Cerebellar cortex (tissue), 1 donor: ENCODE results near the gene ADAP1.
A peak's percentile ranks its signal among the peaks of the same experiment; 100 is the strongest.
"Not testable (repeated sequence)": the region's sequence is repeated elsewhere in the genome, so short reads cannot be mapped to it uniquely, and the experiment has no call there.

Source experiments
- DNase-seq: peaks from one replicate; pipeline ENCODE4 v3.0.0-alpha.2; 2015; ENCODE audit warnings: low spot score

ADAP1 gene

DNA sequence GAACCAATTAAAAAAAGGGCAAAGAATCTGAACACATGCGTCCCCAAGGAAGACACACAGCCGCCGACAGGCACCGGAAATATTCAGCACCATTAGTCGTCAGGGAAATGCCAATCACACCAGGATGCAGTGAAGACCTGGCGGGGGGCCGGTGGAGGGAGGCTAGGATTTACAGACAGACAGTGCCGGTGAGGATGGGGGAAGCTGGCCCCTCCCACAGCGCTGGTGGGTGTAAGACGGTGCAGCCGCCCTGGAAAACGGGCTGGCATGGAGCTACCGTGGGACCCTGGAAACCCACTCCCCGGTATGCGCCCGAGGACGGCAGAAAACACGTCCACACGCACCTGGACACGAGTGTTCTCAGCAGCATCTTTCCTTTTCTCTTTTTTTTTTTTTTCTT is 4.8 kb upstream of the ADAP1 start:
- DNase-seq, result no peak

DNA sequence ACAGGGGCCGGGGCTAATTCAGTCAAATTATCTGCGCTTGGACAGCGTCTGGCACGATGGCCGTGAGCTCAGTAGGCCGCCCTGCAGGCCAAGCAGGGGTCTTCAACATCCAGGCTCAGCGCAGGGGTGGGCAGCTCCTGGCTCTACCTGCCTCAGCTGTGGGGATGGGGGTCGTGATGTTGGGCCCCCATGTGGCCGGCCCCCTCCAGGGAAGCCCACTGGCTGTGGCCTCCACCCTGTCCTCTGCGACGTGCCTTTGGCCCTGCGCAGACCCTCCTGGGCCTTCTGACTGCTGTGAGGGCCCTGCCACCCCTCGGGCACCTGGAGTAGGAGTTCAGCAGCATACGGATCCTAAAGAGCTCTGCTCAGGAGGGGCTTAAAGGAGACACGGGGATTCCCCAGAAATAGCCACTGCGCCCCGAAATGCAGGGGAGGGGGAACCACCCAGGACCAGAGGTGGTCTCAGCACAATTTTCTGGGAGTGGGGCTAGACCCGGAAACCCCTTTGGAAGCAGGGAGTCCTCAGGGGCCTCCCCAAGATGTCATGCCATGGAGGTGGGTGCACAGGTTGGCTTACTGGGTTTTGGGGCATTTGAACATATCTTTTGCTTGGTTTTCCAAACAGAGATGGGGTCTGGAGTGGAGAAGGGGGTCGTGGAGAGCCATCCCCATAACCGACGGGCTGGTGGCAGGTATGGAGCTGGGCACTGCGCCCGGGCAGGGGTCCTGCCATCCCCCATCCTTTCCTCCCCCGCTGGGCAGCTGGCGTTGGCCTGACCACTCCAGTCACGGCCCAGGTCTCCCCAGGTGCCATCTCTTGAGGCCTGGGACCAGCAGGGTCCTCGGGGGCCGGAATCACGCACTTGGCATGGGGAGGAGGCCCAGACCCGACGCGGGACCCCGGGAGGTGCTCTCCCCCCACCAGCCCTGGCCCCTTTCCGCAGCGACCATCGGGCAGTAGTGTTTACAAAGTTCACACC is 4.0 kb upstream of the ADAP1 start:
- DNase-seq, result no peak

DNA sequence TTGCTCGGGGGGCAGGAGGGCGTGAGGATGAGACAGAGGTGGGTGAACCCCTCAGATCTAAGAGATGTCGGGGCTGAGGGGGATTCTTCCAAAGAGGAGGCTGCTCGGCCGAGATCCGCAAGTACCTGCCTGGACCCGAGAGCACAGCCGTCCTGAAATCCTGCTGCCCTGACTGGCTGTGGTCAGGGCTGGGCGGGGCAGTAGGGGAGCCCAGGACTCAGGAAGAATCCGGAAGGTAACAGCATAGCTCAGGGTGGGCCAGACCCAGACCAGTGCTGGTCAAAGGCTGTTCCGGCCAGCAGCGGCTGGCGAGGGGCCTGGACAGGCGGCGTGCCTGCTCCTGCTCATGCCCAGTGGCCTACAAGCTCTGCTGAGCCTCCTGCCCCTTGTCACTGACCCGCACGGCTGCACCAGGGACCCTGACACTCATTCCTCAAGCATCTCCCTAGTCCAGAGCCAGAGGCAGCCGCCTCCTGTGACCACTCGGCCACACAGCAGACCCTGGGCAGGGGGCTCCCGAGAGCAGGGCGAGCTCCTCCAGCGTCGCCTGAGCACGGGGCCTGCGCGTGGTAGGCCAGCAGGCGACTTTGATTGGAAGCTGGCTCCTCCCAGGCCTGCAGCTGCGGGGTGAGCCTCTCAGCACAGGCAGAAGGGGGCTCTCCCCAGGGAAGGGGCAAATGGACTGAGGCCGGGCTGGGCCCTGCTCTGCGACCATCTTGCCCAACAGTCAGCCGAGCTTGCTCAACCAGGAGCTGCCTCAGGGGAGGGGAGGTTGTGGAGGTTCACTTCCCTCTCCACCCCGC is 3.1 kb upstream of the ADAP1 start:
- no peak for DNase-seq

DNA sequence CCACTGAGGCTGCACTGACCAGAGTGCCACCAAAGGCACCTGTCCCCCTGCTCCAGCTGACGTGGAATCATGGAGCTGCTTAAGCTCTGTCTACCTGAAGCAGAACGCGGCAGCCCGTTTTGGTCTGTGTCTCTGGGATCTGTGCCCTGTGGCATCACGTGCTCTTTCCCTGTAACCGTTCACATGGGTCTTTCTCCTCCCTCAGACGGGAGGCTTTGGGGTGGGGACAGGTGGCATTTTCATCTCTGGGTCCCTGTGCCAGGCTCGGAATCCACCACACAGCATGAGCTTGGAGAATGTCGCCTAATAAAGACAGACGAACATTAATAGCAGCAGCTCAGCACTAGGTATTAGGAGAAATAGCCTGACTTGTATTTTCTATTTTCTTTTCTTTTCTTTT is 1.6 kb upstream of the ADAP1 start:
- DNase-seq, result peak; percentile 95

DNA sequence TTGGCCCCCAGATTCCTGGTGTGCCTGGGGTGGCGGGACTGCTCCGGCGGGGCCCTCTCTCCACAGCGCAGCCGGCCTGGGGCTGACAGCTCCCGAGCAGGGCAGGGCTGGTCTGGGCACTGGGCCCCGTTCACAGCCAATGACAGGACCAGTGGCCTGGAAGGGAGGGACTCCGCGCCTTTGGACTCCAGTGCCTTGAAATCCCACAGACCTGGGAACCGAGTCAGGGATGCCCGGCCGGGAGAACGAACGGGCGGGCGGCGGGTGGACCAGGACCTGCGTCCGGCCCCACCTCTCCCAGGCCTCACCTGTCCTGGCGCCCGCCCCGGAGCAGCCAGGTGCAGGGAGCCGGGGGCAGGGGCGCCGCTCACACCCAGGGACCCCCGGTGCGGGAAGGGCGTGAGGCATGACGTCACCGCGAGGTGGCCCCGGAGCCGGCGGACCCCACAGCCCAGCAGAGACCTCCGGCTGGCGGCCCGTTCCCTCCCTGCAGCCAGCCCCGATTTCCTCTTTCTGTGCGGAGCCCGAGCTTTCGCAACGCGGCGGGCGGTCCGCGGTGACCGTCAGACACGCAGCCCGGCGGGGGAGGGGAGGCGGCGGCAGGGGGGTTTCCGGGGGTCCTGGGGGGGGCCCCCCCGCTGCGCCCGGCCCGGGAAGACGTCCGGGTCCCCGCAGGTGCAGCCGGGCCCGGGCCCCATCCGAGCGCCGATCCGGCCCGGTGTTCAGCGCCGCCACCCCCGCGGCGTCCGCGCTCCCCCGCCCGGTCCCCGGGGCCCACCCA is 743 bp downstream of the ADAP1 start:
- peak; percentile 89 for DNase-seq

DNA sequence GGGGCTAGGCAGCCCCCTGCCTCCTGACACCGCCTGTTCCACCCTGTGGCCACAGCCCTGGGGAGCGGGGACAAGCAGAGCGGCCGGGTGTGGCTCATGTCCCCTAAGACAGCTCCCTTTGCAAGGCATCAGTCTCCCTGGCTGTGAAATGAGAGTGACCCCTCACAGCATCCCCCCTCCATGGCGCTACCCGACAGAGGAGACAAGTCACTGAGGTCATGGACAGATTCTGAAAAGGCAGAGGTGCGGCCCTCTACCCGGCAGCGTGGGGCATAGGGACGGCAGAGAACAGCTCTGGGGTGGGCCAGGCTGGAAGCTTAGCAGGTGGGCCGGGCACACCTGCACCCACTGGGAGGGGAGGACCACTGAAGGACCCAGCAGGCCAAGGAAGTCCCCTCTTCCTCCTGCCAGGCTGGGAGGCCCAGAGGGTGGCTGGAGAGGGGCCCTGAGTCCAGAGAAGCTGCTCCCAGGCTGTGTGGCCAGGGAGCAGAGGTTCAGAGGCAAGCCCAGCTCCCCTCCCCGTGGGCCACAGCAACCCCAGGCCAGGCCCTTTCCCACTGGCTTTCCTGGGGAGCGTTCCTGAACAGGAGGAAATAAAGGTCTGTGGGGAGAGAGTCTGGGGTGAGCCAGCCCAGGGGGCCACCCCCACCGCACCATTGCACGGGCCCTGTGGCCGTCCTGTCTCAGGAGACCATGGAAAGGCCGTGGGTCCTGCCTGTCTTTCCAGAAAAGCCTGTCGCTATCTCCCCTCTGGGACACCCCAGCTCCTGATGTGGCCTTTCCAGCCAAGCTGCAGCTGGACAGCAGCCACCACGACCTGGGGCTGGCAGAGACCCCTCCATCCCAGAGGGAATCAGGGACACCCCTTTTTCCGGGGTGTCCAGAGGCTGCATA is 1.7 kb downstream of the ADAP1 start:
- DNase-seq, result no peak

DNA sequence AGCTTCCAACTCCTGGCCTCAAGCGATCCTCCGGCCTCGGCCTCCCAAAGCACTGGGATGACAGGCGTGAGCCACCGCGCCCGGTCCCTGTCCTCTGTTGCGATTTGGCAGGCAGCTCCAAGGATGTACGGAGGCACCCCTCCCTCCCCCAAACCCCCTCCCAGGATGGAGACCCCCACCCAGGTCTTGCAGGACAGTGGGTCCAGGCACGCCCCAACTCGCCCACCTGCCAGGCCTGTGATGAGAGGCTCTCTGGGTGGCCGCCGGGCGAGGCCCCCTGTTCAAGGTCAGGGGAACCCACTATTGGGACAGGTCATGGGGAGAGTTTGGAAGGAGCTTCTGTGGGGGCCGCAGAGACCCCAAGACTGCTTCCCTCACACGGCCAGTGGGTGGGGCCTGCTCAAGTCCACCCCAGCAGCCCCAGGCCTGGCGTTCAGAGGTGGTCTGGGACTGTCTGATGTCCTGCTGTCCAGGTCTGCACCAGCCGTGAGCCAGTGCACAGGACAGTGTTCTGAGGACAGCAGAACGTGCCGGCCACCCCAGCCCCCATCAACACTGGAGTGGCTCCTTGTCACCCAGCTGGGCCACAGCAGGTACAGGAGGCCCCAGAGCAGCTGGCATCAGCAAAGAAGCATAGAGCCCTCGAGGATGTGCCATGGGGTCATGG is 2.5 kb downstream of the ADAP1 start:
- no peak for DNase-seq

DNA sequence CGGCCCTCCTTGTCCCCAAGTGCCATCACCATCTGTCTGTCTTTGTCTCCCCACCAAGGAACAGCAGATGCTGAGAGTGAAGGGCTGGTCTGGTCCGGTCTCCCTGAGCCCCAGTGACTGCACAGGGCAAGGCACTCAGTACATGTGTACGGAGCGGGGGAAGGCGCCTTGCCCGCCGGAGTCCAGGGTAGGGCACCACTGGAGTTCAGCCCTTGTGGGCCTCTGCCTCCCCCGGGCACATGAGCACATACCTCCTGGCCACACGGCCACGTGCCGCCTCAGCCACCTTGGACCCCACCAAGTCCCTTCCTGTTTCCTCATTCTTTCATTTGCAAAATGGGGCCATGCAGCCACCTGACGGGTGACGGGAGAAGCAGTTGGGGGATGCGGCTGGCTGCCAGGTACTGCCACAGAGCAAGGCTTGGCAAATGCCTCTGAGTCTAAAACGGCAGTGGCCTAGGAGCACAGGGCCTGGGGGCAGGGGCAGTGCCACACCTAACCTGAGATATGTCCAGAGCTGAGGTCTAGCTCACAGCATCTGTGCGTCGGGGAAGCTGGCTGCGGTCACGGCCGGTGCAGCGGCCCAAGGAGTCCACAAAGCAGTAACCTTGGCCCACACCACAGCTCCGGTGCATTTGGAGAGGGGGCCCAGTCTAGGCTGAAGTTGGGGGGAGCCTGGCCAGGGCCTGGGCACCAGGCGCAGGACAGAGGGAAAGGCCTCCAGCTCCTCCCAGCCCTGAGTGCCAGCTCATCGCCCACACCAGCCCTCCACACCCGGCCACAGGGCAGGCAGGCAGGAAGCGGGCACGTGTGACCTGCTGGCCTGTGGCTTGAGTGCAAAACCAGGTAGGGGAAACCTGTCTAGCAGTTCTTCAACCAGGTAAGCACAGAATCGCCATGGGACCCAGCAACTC is 5.2 kb downstream of the ADAP1 start:
- no peak for DNase-seq

- DNase-seq, result no peak
Observed at GRCh38 chr7:947391-948210, 6.9 kb downstream of the ADAP1 start.

DNA sequence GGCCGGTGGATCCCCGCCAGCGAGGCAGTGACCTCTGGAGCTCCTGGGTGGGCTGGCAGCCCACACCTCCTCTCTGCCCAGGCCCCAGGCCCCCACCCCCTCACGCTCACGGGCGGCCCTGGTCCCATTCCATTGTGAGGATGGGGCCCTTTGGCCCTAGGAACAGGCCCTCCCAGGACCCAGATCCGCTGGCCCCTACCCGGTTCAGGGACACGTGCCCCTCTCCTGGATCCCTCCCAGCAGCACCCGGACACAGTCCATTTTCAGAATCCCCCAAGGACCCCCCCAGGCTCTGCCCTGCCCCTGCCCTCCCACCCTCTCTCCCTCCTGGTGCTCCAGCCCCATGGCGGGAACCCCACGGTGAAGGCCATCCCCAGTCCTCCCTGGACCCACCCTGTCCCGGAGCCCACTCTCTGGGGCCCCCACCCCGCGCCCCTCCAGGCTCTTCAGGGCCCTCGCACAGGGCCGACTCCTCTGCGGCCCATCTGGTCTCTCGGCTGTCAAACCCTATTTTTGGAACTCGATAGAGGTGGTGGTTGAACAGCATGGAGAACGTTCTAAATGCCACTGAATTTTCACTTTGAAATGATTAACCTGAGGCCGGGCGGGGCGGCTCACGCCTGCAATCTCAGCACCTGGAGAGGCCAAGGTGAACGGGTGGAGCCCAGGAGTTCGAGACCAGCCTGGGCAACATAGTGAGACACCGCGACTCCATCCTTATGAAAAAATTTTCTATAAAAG is 8.1 kb downstream of the ADAP1 start:
- peak; percentile 41 for DNase-seq

DNA sequence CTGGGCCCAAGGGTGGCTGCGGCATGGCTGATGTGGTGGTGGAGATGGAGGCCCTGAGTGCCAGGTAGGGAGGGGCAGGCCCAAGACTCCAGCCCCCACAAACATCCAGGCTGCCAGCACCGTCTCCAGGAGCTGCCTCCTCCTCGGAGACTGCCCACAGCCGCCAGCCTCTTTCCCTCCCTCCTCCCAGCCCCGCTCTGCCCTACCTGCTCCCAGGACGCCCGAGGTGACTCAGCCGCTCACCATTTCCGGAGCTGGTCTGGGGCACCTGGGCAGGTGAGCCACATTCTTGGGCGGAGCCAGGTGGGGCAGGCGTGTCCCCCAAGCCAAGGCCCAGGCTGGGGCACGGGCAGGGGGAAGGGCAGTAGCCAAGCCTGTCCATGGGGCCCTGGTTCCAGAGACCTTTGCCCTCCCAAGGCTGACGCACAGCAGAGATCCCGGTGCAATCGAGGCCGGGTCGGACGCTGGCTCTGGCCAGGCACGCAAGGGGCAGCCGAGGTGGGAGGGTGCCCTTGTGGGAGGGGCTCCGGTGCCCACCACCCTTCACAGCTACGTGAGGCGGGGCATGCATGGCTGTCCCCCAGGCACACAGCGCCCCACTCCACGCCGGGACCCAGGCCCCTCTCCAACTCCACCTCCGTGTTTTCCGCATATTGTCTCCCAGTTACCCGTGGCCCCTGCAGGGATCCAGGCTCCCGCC is 8.8 kb downstream of the ADAP1 start:
- DNase-seq, result no peak

DNA sequence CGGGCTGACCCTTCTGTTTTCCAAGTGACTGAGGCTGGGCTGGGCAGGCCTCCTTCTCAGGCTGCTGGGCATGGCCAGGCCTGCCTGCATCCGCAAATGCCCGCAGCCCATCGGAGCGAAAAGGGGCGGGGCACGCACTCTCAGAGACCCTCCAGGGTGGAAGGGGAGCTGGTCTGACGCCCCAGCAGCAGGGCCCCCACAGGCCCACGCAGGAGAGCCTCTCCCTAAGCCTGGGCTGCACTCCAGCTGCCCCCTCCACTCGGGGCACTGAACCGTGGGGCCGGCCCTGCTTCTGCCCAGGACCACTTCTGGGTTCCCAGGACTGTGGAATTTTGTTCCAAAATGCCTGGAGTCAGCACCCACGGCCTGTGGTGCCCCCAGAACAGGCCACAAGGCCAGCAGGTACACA is 9.3 kb downstream of the ADAP1 start:
- DNase-seq, result no peak

GRCh38 chr7:944744-945143 is 9.7 kb downstream of the ADAP1 start:
- DNase-seq, result no peak

GRCh38 chr7:943793-944192 is 10.7 kb downstream of the ADAP1 start:
- DNase-seq, result not testable (repeated sequence)

DNA sequence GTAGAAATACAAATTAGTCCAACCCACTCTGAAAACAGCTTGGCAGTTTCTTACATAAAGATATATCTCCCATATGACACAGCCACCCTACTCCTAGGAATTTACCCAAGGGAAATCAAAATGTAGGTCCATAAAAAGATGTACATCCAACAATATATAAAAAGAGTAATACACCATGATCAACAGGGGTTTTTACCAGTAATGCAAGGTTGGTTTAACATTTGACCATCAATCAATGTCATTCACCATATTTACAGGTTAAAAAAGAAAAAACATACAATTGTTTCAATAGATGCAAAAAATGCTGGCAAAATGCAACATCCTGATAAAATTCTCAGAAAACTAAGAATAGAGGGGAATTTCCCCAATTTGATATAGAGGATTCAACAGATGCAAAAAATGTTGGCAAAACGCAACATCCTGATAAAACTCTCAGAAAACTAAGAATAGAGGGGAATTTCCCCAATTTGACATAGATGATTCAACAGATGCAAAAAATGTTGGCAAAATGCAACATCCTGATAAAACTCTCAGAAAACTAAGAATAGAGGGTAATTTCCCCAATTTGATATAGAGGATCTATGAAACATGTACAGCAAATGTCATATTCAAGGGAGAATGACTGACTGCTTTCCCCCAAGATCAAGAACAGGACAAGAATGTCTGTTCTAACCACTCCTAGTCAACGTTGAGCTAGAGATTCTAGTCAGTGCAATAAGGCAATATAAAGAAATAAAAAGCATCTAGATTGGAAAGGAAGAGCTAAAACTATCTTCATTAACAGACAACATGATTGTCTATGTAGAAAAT is 13.7 kb downstream of the ADAP1 start:
- no peak for DNase-seq

DNA sequence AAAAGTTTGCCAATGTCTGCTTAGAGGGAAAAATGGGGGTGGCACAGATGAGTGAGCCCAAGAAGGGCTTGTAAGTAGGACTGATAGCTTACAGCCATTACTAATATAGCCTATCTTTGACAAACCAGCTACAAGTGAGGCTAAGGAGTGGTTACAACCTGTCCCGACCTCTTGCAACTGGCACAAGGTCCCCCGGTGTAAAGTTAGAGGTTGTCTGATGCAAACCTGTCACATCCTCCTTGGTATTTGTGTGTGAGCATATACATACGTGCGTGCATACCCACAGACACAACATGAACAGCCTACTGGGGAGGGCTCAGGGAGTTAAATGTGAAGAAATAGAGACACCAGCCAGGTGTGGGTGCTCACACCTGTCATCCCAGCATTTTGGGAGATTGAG is 14.6 kb downstream of the ADAP1 start:
- no peak for DNase-seq
